COLO829 (cell line): Measurements from ENCODE around the gene ESYT2.
"Not testable (repeated sequence)": the region's sequence is repeated elsewhere in the genome, so short reads cannot be mapped to it uniquely, and the experiment has no call there.

Source experiments
- DNase-seq: peaks from one replicate; pipeline ENCODE4 v3.0.0; 2012; ENCODE audit warnings: low spot score

ESYT2 gene

GRCh38 chr7:158829342-158830210 lies at the start of gene ESYT2:
ESYT2 (minus strand) TSS chr7:158829509; CDS start chr7:158829418, 91 bp downstream.
- DNase-seq = peak; percentile 89

- DNase-seq = not testable (repeated sequence)
Observed at GRCh38 chr7:158878151-158879079, 49.1 kb upstream of the ESYT2 start.

- DNase-seq = no peak
Observed at GRCh38 chr7:158876984-158877383, 47.7 kb upstream of the ESYT2 start.

GRCh38 chr7:158869876-158870275 lies 40.6 kb upstream of the ESYT2 start:
- DNase-seq = no peak

GRCh38 chr7:158868764-158869410 lies 39.6 kb upstream of the ESYT2 start:
- no peak for DNase-seq

- no peak for DNase-seq
Observed at GRCh38 chr7:158867214-158867984, 38.1 kb upstream of the ESYT2 start.

GRCh38 chr7:158865977-158866376 lies 36.7 kb upstream of the ESYT2 start:
- DNase-seq = no peak

GRCh38 chr7:158865462-158865922 lies 36.2 kb upstream of the ESYT2 start:
- DNase-seq = no peak

GRCh38 chr7:158864833-158865232 lies 35.5 kb upstream of the ESYT2 start:
- no peak for DNase-seq

- no peak for DNase-seq
Observed at GRCh38 chr7:158864507-158864820, 35.2 kb upstream of the ESYT2 start.

GRCh38 chr7:158863611-158864506 lies 34.5 kb upstream of the ESYT2 start:
- DNase-seq = peak; percentile 38

GRCh38 chr7:158862985-158863610 lies 33.8 kb upstream of the ESYT2 start:
- DNase-seq = not testable (repeated sequence)

GRCh38 chr7:158861936-158862704 lies 32.8 kb upstream of the ESYT2 start:
- DNase-seq = no peak

- no peak for DNase-seq
Observed at GRCh38 chr7:158861004-158861787, 31.9 kb upstream of the ESYT2 start.

- no peak for DNase-seq
Observed at GRCh38 chr7:158860394-158860793, 31.1 kb upstream of the ESYT2 start.

GRCh38 chr7:158858592-158859503 lies 29.5 kb upstream of the ESYT2 start:
- DNase-seq = no peak
